ENCODE measurements around the gene HDAC9.

The HDAC9 gene

DNA sequence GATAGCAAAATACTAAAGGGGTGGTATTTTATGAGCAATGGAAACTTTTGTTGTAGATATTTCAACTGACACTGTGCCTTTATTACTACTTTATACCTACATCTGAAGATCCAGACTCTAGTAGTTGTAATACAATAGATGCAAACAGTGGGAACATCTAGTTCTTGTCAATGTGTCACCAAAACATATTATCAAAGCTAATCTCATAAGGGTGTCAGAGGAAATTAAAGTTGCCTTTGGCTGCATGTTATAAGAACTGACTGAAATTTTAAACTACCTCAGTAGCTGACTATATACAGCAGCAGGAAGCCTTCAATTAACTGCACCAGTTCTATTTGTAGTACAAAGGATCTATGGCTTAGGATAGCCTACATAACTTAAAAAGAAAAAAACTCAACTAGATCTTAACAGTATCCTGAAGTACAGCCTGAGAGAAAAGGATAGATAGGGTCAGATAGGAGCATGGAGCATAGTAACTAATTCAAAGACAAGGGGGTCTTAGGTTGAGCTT is 30.9 kb downstream of the HDAC9 start:
- no peak for DNase-seq (ENCODE audit: low spot score)

GRCh38 chr7:18529239-18529638 is 33.7 kb downstream of the HDAC9 start:
- no peak for DNase-seq (ENCODE audit: low spot score)

GRCh38 chr7:18530224-18531179 is 35.0 kb downstream of the HDAC9 start:
- no peak for DNase-seq (ENCODE audit: low spot score)

DNA sequence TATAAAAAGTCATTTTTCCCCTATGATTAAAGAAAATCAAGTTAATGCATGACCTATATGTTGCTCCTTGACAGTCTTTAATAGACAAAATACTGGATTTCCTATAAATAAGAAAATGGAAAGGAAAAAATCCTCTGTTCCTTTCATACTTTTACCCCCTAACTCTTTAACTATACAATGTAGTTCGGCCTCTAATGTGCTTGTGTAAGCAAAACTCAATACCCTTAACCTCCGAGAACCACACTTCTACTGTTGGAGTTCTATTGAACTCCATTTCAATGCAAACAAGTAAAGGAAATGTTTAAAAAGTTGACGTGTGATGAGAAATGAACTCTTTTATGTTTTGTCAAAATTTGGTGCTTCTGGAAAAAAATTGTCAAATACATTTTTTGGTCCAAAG is 36.0 kb downstream of the HDAC9 start:
- no peak for DNase-seq (ENCODE audit: low spot score)

- DNase-seq (ENCODE audit: low spot score): no peak
Observed at GRCh38 chr7:18532813-18533212, 37.3 kb downstream of the HDAC9 start.

- no peak for DNase-seq (ENCODE audit: low spot score)
Observed at GRCh38 chr7:18534481-18534880, 38.9 kb downstream of the HDAC9 start.

- no peak for DNase-seq (ENCODE audit: low spot score)
Observed at GRCh38 chr7:18535810-18536415, 40.4 kb downstream of the HDAC9 start.

DNA sequence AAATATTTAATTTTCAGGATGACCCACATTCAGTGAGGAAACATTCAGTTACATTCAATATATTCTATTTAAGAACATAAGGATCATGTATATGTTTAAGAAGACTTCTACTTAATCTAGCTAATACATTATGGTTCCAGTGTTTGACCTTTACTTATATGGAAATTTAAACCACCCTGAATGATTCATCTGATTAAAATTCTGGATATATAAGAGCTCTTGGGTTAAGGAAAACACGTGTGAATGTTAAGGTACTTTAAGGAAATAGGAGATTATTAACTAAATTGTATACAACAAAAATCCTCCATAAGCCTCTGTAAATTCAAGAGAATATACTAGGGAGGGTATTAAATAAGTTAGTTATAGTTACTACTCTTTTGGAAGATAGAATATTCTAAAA is 40.9 kb downstream of the HDAC9 start:
- DNase-seq (ENCODE audit: low spot score): no peak

- DNase-seq (ENCODE audit: low spot score): no peak
Observed at GRCh38 chr7:18538554-18539250, 43.2 kb downstream of the HDAC9 start.

GRCh38 chr7:18540396-18540795 is 44.8 kb downstream of the HDAC9 start:
- no peak for DNase-seq (ENCODE audit: low spot score)

DNA sequence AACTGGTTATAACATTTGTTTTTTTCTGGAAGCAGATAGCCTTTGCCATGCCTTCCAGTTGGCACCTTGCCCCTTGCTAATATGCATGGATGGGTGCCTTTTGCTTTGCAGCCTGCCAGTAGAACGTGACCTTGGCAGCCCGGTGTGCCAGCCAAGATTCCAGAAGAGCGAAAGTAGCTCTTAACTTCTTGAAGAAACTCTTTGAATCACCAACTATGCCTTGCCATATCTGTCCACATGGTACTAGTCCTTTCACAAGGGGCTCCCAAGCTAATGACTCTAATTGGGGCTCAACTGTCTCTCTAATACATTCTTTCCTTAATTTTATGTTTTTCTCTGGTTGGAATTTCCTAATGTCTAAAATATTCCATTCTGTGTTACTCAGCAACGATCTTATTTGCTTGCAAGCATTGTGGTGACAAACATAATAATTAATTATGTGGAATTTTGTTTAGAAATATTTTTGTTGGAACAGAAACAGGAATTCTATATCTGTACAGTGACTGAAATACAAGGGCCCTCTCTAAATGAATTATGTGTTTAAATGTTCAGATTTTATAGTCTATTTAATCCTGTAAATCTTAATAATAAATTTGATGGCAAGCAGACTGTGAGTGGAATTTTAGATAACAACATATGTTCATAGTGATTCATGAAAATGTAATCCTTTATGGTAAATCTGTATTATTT is 45.8 kb downstream of the HDAC9 start:
- no peak for DNase-seq (ENCODE audit: low spot score)

- DNase-seq (ENCODE audit: low spot score): no peak
Observed at GRCh38 chr7:18541871-18542212, 46.3 kb downstream of the HDAC9 start.

DNA sequence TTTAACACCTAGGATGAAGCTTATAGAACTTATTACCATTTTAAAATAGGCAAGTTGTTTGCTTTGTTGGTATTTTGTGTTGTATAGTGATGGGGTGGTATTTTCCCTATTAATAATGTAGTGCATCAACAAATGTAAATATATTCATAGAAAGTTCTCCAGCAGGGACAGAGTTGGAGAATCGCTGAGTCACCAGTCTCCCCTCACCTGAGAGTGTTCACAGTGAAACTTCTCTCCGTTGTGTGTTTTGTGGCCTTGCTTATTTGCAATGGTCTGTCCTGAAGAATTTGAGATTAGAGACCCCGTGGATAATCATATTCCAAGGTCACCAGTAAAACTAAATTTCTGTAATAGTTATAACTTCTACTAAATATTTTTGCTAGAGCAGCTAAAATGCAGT is 51.0 kb downstream of the HDAC9 start:
- no peak for DNase-seq (ENCODE audit: low spot score)

DNA sequence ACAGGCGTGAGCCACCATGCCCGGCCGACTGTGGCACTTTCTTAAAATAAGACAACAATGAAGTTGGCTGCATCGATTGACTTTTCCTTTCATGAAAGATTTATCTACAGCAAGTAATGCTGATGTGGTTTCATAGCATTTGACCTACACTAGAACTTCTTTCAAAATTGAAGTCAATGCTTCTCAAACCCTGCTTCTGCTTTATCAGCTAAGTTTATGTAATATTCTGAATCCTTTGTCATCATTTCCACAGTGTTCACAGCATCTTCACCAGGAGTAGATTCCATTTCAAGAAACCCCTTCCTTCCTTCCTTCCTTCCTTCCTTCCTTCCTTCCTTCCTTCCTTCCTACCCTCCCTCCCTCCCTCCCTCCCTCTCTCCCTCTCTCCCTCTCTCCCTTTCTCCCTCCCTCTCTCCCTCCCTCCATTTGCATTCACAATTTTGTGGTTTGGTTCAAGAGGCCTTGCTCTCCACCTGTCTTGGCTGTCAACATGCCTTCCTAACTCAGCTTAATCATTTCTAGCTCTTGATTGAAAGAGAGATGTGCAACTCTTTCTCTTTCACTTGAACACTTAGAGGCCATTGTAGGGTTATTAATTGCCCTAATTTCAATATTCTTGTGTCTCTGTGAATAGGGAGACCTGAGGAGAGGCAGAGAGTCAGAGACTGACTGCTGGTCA is 52.1 kb downstream of the HDAC9 start:
- no peak for DNase-seq (ENCODE audit: low spot score)

- no peak for DNase-seq (ENCODE audit: low spot score)
Observed at GRCh38 chr7:18548534-18548933, 53.0 kb downstream of the HDAC9 start.

DNA sequence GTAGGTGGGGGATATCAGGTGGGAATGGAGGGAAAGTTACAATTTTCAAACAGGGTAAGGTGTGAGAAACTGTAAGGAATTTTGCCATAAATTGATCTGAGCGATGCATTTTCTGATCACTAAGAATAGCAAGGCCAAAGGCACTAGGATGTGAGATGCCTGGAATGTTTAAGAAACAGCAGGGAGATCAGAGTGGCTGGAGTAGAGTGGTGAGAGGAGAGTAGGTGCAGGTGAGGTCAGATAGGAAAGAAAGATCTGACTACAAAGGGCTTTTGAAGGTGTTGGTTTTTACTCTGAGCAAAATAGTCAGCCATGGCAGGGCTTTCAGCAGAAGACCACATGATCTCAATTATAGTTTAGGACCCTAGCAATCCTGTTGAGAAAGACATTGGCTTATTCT is 55.0 kb downstream of the HDAC9 start:
- DNase-seq (ENCODE audit: low spot score): no peak

- DNase-seq (ENCODE audit: low spot score): no peak
Observed at GRCh38 chr7:18552316-18552916, 56.9 kb downstream of the HDAC9 start.

DNA sequence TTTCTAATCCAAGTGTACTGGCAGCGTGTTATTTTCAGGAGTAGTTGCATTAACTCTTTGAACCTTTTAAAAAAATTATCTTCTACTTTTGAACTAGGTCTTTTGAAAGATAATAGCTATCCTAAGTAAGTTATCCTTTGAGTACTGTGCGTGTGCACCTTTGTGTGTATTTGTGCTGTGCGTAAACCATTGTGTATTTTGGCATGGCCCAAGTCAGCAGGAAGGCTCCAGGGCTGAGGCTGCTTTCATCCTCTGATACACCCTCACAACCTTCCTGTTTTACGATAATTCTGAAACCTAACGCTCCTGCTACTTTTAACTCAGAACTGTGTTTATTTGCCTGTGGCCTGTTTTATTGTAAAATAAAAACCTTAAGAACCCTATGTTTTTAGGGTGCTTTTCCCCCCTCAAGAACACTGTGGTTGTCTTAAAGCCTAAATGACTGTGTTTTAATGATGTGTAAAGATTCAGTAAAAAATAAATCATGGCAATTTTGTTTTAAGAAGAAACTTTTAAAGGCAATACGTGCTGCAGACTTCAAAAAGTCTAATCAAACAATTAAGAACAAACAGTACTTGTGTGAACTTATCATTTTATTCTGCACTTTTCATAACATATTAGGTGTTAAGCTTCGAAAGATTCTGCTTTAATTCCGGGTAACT is 57.5 kb downstream of the HDAC9 start:
- DNase-seq (ENCODE audit: low spot score): no peak

DNA sequence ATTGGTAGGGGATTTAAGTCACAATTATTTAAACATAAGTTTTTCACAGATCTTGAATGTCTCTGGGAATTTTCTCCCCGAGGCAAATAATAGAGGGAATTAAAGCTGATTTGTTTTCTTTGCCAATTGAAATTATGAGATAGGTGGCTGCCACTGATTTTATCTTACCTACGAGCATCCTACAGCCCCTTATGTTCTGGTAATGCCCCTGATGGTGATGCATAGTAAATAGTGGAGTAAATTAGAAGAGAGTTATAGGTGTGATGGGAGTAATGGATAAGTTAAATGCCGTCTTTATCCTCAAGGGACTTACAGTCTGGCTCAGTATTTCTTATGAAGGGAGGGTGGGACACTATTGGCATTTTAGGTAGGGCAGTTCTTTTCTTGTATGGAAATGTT is 58.1 kb downstream of the HDAC9 start:
- no peak for DNase-seq (ENCODE audit: low spot score)

GRCh38 chr7:18555120-18555519 is 59.6 kb downstream of the HDAC9 start:
- no peak for DNase-seq (ENCODE audit: low spot score)

- DNase-seq (ENCODE audit: low spot score): no peak
Observed at GRCh38 chr7:18555968-18556367, 60.4 kb downstream of the HDAC9 start.

Measured in RKO (cell line).